A375 (cell line): ENCODE measurements around the gene LINGO4. TPM values are rescaled to one million over a fixed set of nuclear protein-coding genes. Genes with fewer than 3 reads are reported as not detected.

Experiments used
- small RNA-seq: library from RNA; depleted of rRNA; stranded (forward); fragments of <200 nt; gene quantifications from one replicate; pipeline ENCODE3, GENCODE V24; 2014
- total RNA-seq: library from RNA; depleted of rRNA; stranded (reverse); fragments of >200 nt; shearing (Covaris generic); gene quantifications from 2 replicates; pipeline ENCODE4 v1.2.3, GENCODE V29; 2014; rRNA removed

Gene LINGO4
- total RNA-seq, result not detected in 2 replicates

GRCh38 chr1:151805066-151805820 is at the start of gene LINGO4:
LINGO4 (minus strand) TSS chr1:151805419; CDS start chr1:151802704, 2,715 bp downstream.

GRCh38 chr1:151853411-151853943 is 48.3 kb upstream of the LINGO4 start, which contains the start of gene THEM5:
THEM5 (minus strand) TSS chr1:151853712; CDS start chr1:151853565, 147 bp downstream.

GRCh38 chr1:151839457-151840403 is 34.5 kb upstream of the LINGO4 start, which contains the start of gene C2CD4D:
C2CD4D (minus strand) TSS chr1:151839820; CDS start chr1:151838989, 831 bp downstream.

GRCh38 chr1:151831605-151832004 is 26.4 kb upstream of the LINGO4 start, which contains the start of gene RORC:
RORC (minus strand) TSS chr1:151831802; CDS start chr1:151831764, 38 bp downstream.

GRCh38 chr1:151790071-151790939 is 14.9 kb downstream of the LINGO4 start, which contains the start of gene TDRKH:
TDRKH (minus strand) TSS chr1:151790500; CDS start chr1:151783022, 7,478 bp downstream.

GRCh38 chr1:151762941-151763921 is 42.0 kb downstream of the LINGO4 start, which contains the start of gene MRPL9:
MRPL9 (minus strand) TSS chr1:151763496; CDS start chr1:151763479, 17 bp downstream.

Small RNA genes lying within 50 kb of the gene (small RNA-seq; reads per million reads assigned to genes)
- not detected for gene RF00019

Other genes with a start within 250 kb of the LINGO4 start
- 24.4 and 25.7 TPM in 2 replicates for gene SNX27, start 193.4 kb downstream of the LINGO4 start, total RNA-seq
- gene CELF3, start 88.6 kb downstream of the LINGO4 start, total RNA-seq, result not detected in 2 replicates
- 1.4 TPM in 1 of 2 replicates, not detected in the other for gene RIIAD1, start 83.9 kb downstream of the LINGO4 start, total RNA-seq
- gene MRPL9, start 41.9 kb downstream of the LINGO4 start, total RNA-seq, result 189 and 194 TPM in 2 replicates
- 14.4 and 15.5 TPM in 2 replicates for gene TDRKH, start 14.9 kb downstream of the LINGO4 start, total RNA-seq
- gene RORC, start 26.4 kb upstream of the LINGO4 start, total RNA-seq, result 0.38 TPM in 1 of 2 replicates, not detected in the other
- 0.53 and 0.87 TPM in 2 replicates for gene C2CD4D, start 34.4 kb upstream of the LINGO4 start, total RNA-seq
- not detected in 2 replicates for gene THEM5, start 48.3 kb upstream of the LINGO4 start, total RNA-seq
- 32.3 and 42.9 TPM in 2 replicates for gene THEM4, start 104.1 kb upstream of the LINGO4 start, total RNA-seq
- gene S100A10, start 188.4 kb upstream of the LINGO4 start, total RNA-seq, result 292 and 330 TPM in 2 replicates
- 213 and 300 TPM in 2 replicates for gene S100A11, start 231.6 kb upstream of the LINGO4 start, total RNA-seq